ENCODE measurements around the gene NELFE. TPM values are rescaled to one million over a fixed set of nuclear protein-coding genes. Genes with fewer than 3 reads are reported as not detected.

NELFE gene
- total RNA-seq, 1 experiment from 2014 or later: 91.4 TPM

DNA sequence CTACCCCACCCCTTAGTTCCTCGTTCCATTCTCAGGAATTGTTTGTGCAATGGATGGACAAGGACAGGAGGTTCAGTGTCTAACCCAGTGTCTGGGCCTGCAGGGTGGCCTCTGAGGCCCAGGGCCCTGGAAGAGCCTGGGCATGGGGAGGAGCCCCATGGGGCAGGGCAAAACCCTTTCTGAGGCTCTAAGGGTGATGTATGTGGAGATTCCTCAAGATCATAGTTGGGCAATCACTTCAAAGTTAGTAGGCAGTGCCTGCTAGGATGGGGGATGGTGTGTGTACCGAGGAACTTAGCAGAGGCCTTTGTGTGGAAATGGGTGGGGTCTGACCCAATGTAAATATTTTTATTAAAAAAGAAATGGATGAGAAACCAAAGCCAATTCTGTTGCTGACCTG, 38.0 kb downstream of the NELFE start:
- no peak overlapping the region for H3K14ac ChIP-seq (ENCODE audit: insufficient read depth, low read length)
- no peak overlapping the region for H2AK5ac ChIP-seq (ENCODE audit: insufficient read length, low read length)
- H4K20me1 ChIP-seq (ENCODE audit: control insufficient read depth, insufficient read depth, insufficient read length): no peaks in the 10 kb centered on the region
- no peak overlapping the region for H2BK5ac ChIP-seq (ENCODE audit: insufficient read length, low read length)
- no peaks in the 10 kb centered on the region for H3K23me2 ChIP-seq (ENCODE audit: insufficient read length, low read depth, low read length, poor library complexity, severe bottlenecking)
- Mint-ChIP-seq H3K4me1 (0 out of 4 replicates have a peak, but pooled peaks cover 0 to 2% of the 10 kb centered on the region in 2 experiments), H3K36me3 (ENCODE audit: insufficient read depth in 1 of 3, low read depth in 3 of 3) (no peaks in the 10 kb centered on the region), H3K27me3 (ENCODE audit: low read depth) (peaks cover 3% of the 10 kb centered on the region; the same call in 1 of the 2 replicates), H3K27ac (no peak overlapping the region; a peak in 2 of 7 replicates), H3K4me3 (no peak overlapping the region), H3K9me3 (no peaks in the 10 kb centered on the region; a peak in 1 of 5 replicates)
- H3K27ac ChIP-seq (ENCODE audit: insufficient read length, low read depth, low read length): no peak overlapping the region
- H2BK120ac ChIP-seq (ENCODE audit: low read depth, low read length, poor library complexity, severe bottlenecking): no peak overlapping the region
- whole genome bisulfite sequencing (ENCODE audit: extremely low coverage, insufficient read length, low lambda C conversion rate): no CpG with 5 or more reads among the region's 2 CpGs
- H3K23ac ChIP-seq (ENCODE audit: insufficient read length, low read depth, low read length): no peak overlapping the region
- H3K56ac ChIP-seq (ENCODE audit: insufficient read length, low read depth, low read length): no peak overlapping the region
- no peak overlapping the region for H3K4ac ChIP-seq (ENCODE audit: low read depth, low read length)
- no peak overlapping the region for H4K5ac ChIP-seq (ENCODE audit: insufficient read length, low read depth, low read length)
- H4K91ac ChIP-seq (ENCODE audit: insufficient read length, low read depth, low read length): no peak overlapping the region
- no peak for DNase-seq
- H3K27me3 ChIP-seq (ENCODE audit: insufficient read depth, low read length): no peaks in the 10 kb centered on the region
- H3K9me3 ChIP-seq (ENCODE audit: control insufficient read depth, low read depth, low read length): no peaks in the 10 kb centered on the region
- H3K4me1 ChIP-seq (ENCODE audit: insufficient read depth, low read length): no peaks in the 10 kb centered on the region
- no peak overlapping the region for H3K9ac ChIP-seq (ENCODE audit: extremely low read depth, insufficient read length, low read length)
- no peak overlapping the region for H3T11ph ChIP-seq (ENCODE audit: low read length)
- no peak overlapping the region for H2BK15ac ChIP-seq (ENCODE audit: low read depth, low read length)
- H2BK20ac ChIP-seq (ENCODE audit: low read depth, low read length, poor library complexity, severe bottlenecking): no peak overlapping the region
- H2BK12ac ChIP-seq (ENCODE audit: insufficient read length, low read depth, low read length): no peak overlapping the region
- no peaks in the 10 kb centered on the region for H3K79me2 ChIP-seq (ENCODE audit: insufficient read depth, low read length)
- no peak overlapping the region for H3K18ac ChIP-seq (ENCODE audit: insufficient read length, low read depth, low read length)
- H4K8ac ChIP-seq (replicated peaks; ENCODE audit: insufficient read length, low read depth, low read length): no peak overlapping the region
- TF ChIP-seq, protein P1, sequence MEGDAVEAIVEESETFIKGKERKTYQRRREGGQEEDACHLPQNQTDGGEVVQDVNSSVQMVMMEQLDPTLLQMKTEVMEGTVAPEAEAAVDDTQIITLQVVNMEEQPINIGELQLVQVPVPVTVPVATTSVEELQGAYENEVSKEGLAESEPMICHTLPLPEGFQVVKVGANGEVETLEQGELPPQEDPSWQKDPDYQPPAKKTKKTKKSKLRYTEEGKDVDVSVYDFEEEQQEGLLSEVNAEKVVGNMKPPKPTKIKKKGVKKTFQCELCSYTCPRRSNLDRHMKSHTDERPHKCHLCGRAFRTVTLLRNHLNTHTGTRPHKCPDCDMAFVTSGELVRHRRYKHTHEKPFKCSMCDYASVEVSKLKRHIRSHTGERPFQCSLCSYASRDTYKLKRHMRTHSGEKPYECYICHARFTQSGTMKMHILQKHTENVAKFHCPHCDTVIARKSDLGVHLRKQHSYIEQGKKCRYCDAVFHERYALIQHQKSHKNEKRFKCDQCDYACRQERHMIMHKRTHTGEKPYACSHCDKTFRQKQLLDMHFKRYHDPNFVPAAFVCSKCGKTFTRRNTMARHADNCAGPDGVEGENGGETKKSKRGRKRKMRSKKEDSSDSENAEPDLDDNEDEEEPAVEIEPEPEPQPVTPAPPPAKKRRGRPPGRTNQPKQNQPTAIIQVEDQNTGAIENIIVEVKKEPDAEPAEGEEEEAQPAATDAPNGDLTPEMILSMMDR (conservative IDR thresholded peaks at IDR 0.05): no peak
- no peak overlapping the region for H2AFZ ChIP-seq (ENCODE audit: low read length)
- H3K79me1 ChIP-seq (ENCODE audit: insufficient read depth, low read depth, low read length, poor library complexity, severe bottlenecking): no peaks in the 10 kb centered on the region
- H3K4me2 ChIP-seq (ENCODE audit: insufficient read depth, insufficient read length, low read length): no peak overlapping the region

Data from H9 (cell line).